ENCODE data around the gene ASF1B. TPM values are rescaled to one million over a fixed set of nuclear protein-coding genes. Genes with fewer than 3 reads are reported as not detected.
"Not testable (repeated sequence)": the region's sequence is repeated elsewhere in the genome, so short reads cannot be mapped to it uniquely, and the experiment has no call there.

Gene ASF1B
- total RNA-seq, 4 donors from 2014 or later, result 1.2 TPM; not detected in 3

GRCh38 chr19:14146789-14147216, 10.4 kb upstream of the ASF1B start:
- H3K4me1 ChIP-seq, result peaks cover 3 to 35% (median 23%) of the 10 kb centered on the region in 3 donors
- peaks cover 0 to 12% of the 10 kb centered on the region in 2 donors for H3K36me3 ChIP-seq
- no peak for TF ChIP-seq CTCF (IDR thresholded peaks at IDR 0.05)
- TF ChIP-seq POLR2A (IDR thresholded peaks at IDR 0.05), result no peak
- TF ChIP-seq EP300 (IDR thresholded peaks at IDR 0.05), result no peak
- no peaks in the 10 kb centered on the region for H3K27me3 ChIP-seq
- H3K4me3 ChIP-seq, result no peak overlapping the region
- no peak overlapping the region for H3K27ac ChIP-seq
- 41 to 100% methylated on average over 1 to 7 of the region's 7 CpGs for WGBS, 2 donors (ENCODE audit: low coverage in 1 of 2)
- ATAC-seq, result no peak
- no peaks in the 10 kb centered on the region for H3K9me3 ChIP-seq

- not testable (repeated sequence) for H3K27me3 ChIP-seq, H3K9me3 ChIP-seq, ATAC-seq, H3K4me3 ChIP-seq, H3K27ac ChIP-seq, H3K36me3 ChIP-seq
- peaks cover 3 to 35% (median 23%) of the 10 kb centered on the region in 3 donors for H3K4me1 ChIP-seq
- whole genome bisulfite sequencing, 2 donors (ENCODE audit: low coverage in 1 of 2), result 88% methylated on average over 10 of the region's 10 CpGs; no CpG with 5 or more reads in 1 of the 2 donors
Observed at GRCh38 chr19:14146169-14146568, 9.8 kb upstream of the ASF1B start.

- no peak for TF ChIP-seq POLR2AphosphoS5 (IDR thresholded peaks at IDR 0.05)
- no peak for TF ChIP-seq POLR2A (IDR thresholded peaks at IDR 0.05)
- no peak for TF ChIP-seq CTCF (IDR thresholded peaks at IDR 0.05)
- no peak for TF ChIP-seq EP300 (IDR thresholded peaks at IDR 0.05)
- 90 to 94% methylated on average over 4 to 6 of the region's 6 CpGs for WGBS, 2 donors (ENCODE audit: low coverage in 1 of 2)
- H3K4me3 ChIP-seq, result no peak overlapping the region
Observed at GRCh38 chr19:14145381-14145780, 9.0 kb upstream of the ASF1B start.

GRCh38 chr19:14142262-14143190, 6.1 kb upstream of the ASF1B start:
- TF ChIP-seq POLR2AphosphoS5 (IDR thresholded peaks at IDR 0.05), result no peak
- TF ChIP-seq EP300 (IDR thresholded peaks at IDR 0.05), result no peak
- TF ChIP-seq CTCF (IDR thresholded peaks at IDR 0.05), result no peak
- no peak for TF ChIP-seq POLR2A (IDR thresholded peaks at IDR 0.05)
- H3K4me3 ChIP-seq, result no peak overlapping the region
- H3K36me3 ChIP-seq, result no peaks in the 10 kb centered on the region
- H3K9me3 ChIP-seq, result no peaks in the 10 kb centered on the region
- peaks cover 0 to 27% (median 13%) of the 10 kb centered on the region in 3 donors for H3K4me1 ChIP-seq
- H3K27me3 ChIP-seq, result no peaks in the 10 kb centered on the region
- 89 to 92% methylated on average over 9 to 10 of the region's 12 CpGs for WGBS, 2 donors (ENCODE audit: low coverage in 1 of 2)
- ATAC-seq, result no peak
- no peak overlapping the region for H3K27ac ChIP-seq

More at GRCh38 chr19:14145381-14145780, 9.0 kb upstream of the ASF1B start:
- ATAC-seq, result no peak
- no peaks in the 10 kb centered on the region for H3K36me3 ChIP-seq
- H3K27me3 ChIP-seq, result no peaks in the 10 kb centered on the region
- H3K4me1 ChIP-seq, result peaks cover 3 to 27% (median 21%) of the 10 kb centered on the region in 3 donors
- H3K9me3 ChIP-seq, result no peaks in the 10 kb centered on the region
- H3K27ac ChIP-seq, result no peak overlapping the region

GRCh38 chr19:14141041-14141440, 4.7 kb upstream of the ASF1B start:
- Histone ChIP-seq H3K4me3 (no peak overlapping the region), H3K4me1 (peaks cover 0 to 35% (median 16%) of the 10 kb centered on the region in 3 donors), H3K36me3 (no peaks in the 10 kb centered on the region), H3K27ac (no peak overlapping the region), H3K9me3 (no peaks in the 10 kb centered on the region), H3K27me3 (no peaks in the 10 kb centered on the region)
- TF ChIP-seq EP300 (IDR thresholded peaks at IDR 0.05), result no peak
- TF ChIP-seq POLR2AphosphoS5 (IDR thresholded peaks at IDR 0.05), result no peak
- TF ChIP-seq POLR2A (IDR thresholded peaks at IDR 0.05), result no peak
- no peak for TF ChIP-seq CTCF (IDR thresholded peaks at IDR 0.05)
- ATAC-seq, result no peak
- 95 to 100% methylated on average over 1 to 7 of the region's 8 CpGs for WGBS, 2 donors (ENCODE audit: low coverage in 1 of 2)

Measured in gastroesophageal sphincter (tissue), 4 donors.